Activated CD4-positive, alpha-beta memory T cell treated with anti-CD3 and anti-CD28 coated beads, Interleukin-2, amount 10 ng/mL, durations not matched to agents 7 days and 5 days (primary cell): ENCODE results near the gene TUBA4B. TPM values are rescaled to one million over a fixed set of nuclear protein-coding genes. Genes with fewer than 3 reads are reported as not detected.

Experiments
- CTCF ChIA-PET: fragments of 350-600 bp; sonication (Branson Sonifier 250); formaldehyde crosslinking; loops from one replicate; lab custom pipeline; 2021; ENCODE audit warnings: antibody characterized with exemption, inconsistent platforms; lab: Charles Lee
- POLR2A ChIA-PET: fragments of 350-600 bp; sonication (Branson Sonifier 250); formaldehyde crosslinking; loops from one replicate; lab custom pipeline; 2021; ENCODE audit warnings: antibody characterized with exemption; lab: Charles Lee
- DNase-seq: peaks from one replicate; pipeline ENCODE4 v3.0.0-alpha.2; 2020
- H3K27ac Mint-ChIP-seq: one replicate; pipeline ENCODE4 v1.8.0; 2021; ENCODE audit warnings: mild to moderate bottlenecking, mixed read lengths
- H3K27me3 Mint-ChIP-seq: one replicate; pipeline ENCODE4 v1.8.0; 2021; ENCODE audit warnings: mixed read lengths
- H3K36me3 Mint-ChIP-seq: one replicate; pipeline ENCODE4 v1.8.0; 2021; ENCODE audit warnings: low read depth, mixed read lengths
- H3K4me1 Mint-ChIP-seq: one replicate; pipeline ENCODE4 v1.8.0; 2021; ENCODE audit warnings: mixed read lengths
- H3K4me3 Mint-ChIP-seq: one replicate; pipeline ENCODE4 v1.8.0; 2021; ENCODE audit warnings: mild to moderate bottlenecking, mixed read lengths
- H3K9me3 Mint-ChIP-seq: one replicate; pipeline ENCODE4 v1.8.0; 2021; ENCODE audit warnings: mixed read lengths
- total RNA-seq, 2 experiments: library from RNA; stranded (reverse); gene quantifications; one replicate each; pipeline ENCODE4 v1.2.3, GENCODE V29; 2021

TUBA4B gene
- total RNA-seq, 2 experiments from 2014 or later, result not detected

GRCh38 chr2:219296631-219297391 lies 43.8 kb downstream of the TUBA4B start:
- ChIA-PET POLR2A (interaction anchor here (1.5 to 5.8 kb wide), 2 partner anchors 18 to 44 kb away, joined by 3 to 53 read pairs; partner anchors contain the start of genes DNAJB2, TUBA4A and TUBA4B), CTCF (interaction anchor here (1.3 to 7.9 kb wide), 7 partner anchors 10 to 220 kb away, joined by 4 to 206 read pairs (median 11); partner anchors contain the start of genes CNPPD1, DNAJB2 and NHEJ1)
- no peaks in the 10 kb centered on the region for H3K9me3 Mint-ChIP-seq
- H3K4me1 Mint-ChIP-seq, result peaks cover 22% of the 10 kb centered on the region
- DNase-seq, result no peak
- H3K27me3 Mint-ChIP-seq, result peaks cover 33% of the 10 kb centered on the region
- no peak overlapping the region for H3K27ac Mint-ChIP-seq
- no peak overlapping the region for H3K4me3 Mint-ChIP-seq
- H3K36me3 Mint-ChIP-seq, result no peaks in the 10 kb centered on the region

GRCh38 chr2:219297766-219298456 lies 44.9 kb downstream of the TUBA4B start:
- H3K4me3 Mint-ChIP-seq, result no peak overlapping the region
- no peaks in the 10 kb centered on the region for H3K9me3 Mint-ChIP-seq
- ChIA-PET POLR2A (interaction anchor here (1.5 kb wide), 1 partner anchor 19 kb away, joined by 3 read pairs; the partner anchor contains the start of gene DNAJB2), CTCF (interaction anchor here (1.0 to 4.5 kb wide), 9 partner anchors 11 to 150 kb away, joined by 3 to 26 read pairs (median 4); partner anchors contain the start of genes CNPPD1 and DNAJB2)
- H3K36me3 Mint-ChIP-seq, result no peaks in the 10 kb centered on the region
- DNase-seq, result peak; percentile 14
- no peak overlapping the region for H3K27ac Mint-ChIP-seq
- H3K27me3 Mint-ChIP-seq, result peaks cover 34% of the 10 kb centered on the region
- H3K4me1 Mint-ChIP-seq, result peaks cover 22% of the 10 kb centered on the region

- Mint-ChIP-seq H3K27ac (no peak overlapping the region), H3K36me3 (no peaks in the 10 kb centered on the region), H3K4me3 (no peak overlapping the region), H3K9me3 (no peaks in the 10 kb centered on the region), H3K4me1 (peaks cover 22% of the 10 kb centered on the region), H3K27me3 (peaks cover 41% of the 10 kb centered on the region)
- POLR2A ChIA-PET, result interaction anchor here (1.0 to 1.5 kb wide), 2 partner anchors 20 to 122 kb away, joined by 3 to 4 read pairs; partner anchors contain the start of genes CNPPD1 and DNAJB2
- peak; percentile 88 for DNase-seq
- CTCF ChIA-PET, result interaction anchor here (0.9 to 2.9 kb wide), 12 partner anchors 11 to 151 kb away, joined by 3 to 15 read pairs (median 3); partner anchors contain the start of genes DNAJB2 and SLC23A3
These were observed 45.8 kb downstream of the TUBA4B start for GRCh38 chr2:219298759-219299371.

GRCh38 chr2:219299372-219299760 lies 46.3 kb downstream of the TUBA4B start:
- H3K4me3 Mint-ChIP-seq, result no peak overlapping the region
- H3K4me1 Mint-ChIP-seq, result peaks cover 17% of the 10 kb centered on the region
- ChIA-PET CTCF (interaction anchor here (0.9 to 2.9 kb wide), 13 partner anchors 11 to 240 kb away, joined by 3 to 15 read pairs (median 4); partner anchors contain the start of genes DNAJB2 and SLC23A3), POLR2A (interaction anchor here (0.8 to 1.0 kb wide), 3 partner anchors 123 to 240 kb away, joined by 3 to 4 read pairs (median 3); partner anchors contain the start of gene CNPPD1)
- peak; percentile 15 for DNase-seq
- no peaks in the 10 kb centered on the region for H3K9me3 Mint-ChIP-seq
- no peak overlapping the region for H3K27ac Mint-ChIP-seq
- H3K27me3 Mint-ChIP-seq, result peaks cover 44% of the 10 kb centered on the region
- no peaks in the 10 kb centered on the region for H3K36me3 Mint-ChIP-seq

- Mint-ChIP-seq H3K27ac (no peak overlapping the region), H3K4me1 (peaks cover 14% of the 10 kb centered on the region), H3K36me3 (no peaks in the 10 kb centered on the region), H3K9me3 (no peaks in the 10 kb centered on the region), H3K4me3 (no peak overlapping the region), H3K27me3 (peaks cover 50% of the 10 kb centered on the region)
- POLR2A ChIA-PET, result interaction anchor here (0.8 to 1.3 kb wide), 4 partner anchors 22 to 240 kb away, joined by 3 to 4 read pairs (median 3); partner anchors contain the start of genes CNPPD1 and TUBA4B
- CTCF ChIA-PET, result interaction anchor here (1.0 to 2.5 kb wide), 9 partner anchors 22 to 241 kb away, joined by 3 to 15 read pairs (median 5); partner anchors contain the start of genes DNAJB2, NHEJ1 and SLC23A3
- DNase-seq, result no peak
These were observed 47.0 kb downstream of the TUBA4B start for GRCh38 chr2:219300022-219300421.

GRCh38 chr2:219302412-219302968 lies 49.4 kb downstream of the TUBA4B start:
- Mint-ChIP-seq H3K4me1 (peaks cover 7% of the 10 kb centered on the region), H3K9me3 (no peaks in the 10 kb centered on the region), H3K36me3 (no peaks in the 10 kb centered on the region), H3K4me3 (no peak overlapping the region), H3K27ac (no peak overlapping the region), H3K27me3 (peaks cover 64% of the 10 kb centered on the region)
- CTCF ChIA-PET, result interaction anchor here (1.1 to 3.0 kb wide), 3 partner anchors 7 to 12 kb away, joined by 3 to 12 read pairs (median 3); no protein-coding TSS in a partner anchor
- no peak for DNase-seq
- POLR2A ChIA-PET, result interaction anchor here (0.6 kb wide), 1 partner anchor 50 kb away, joined by 3 read pairs; the partner anchor contains the start of gene TUBA4B

- no peaks in the 10 kb centered on the region for H3K9me3 Mint-ChIP-seq
- no peak for DNase-seq
- ChIA-PET CTCF (interaction anchor here (3.0 kb wide), 1 partner anchor 9 kb away, joined by 12 read pairs; no protein-coding TSS in a partner anchor), POLR2A (no interaction called here)
- H3K36me3 Mint-ChIP-seq, result no peaks in the 10 kb centered on the region
- peaks cover under 1% of the 10 kb centered on the region for H3K4me1 Mint-ChIP-seq
- H3K4me3 Mint-ChIP-seq, result no peak overlapping the region
- peaks cover 71% of the 10 kb centered on the region for H3K27me3 Mint-ChIP-seq
- H3K27ac Mint-ChIP-seq, result no peak overlapping the region
These were observed 51.2 kb downstream of the TUBA4B start for GRCh38 chr2:219304223-219304622.

- H3K27ac Mint-ChIP-seq, result no peak overlapping the region
- H3K9me3 Mint-ChIP-seq, result no peaks in the 10 kb centered on the region
- CTCF ChIA-PET, result interaction anchor here (1.0 kb wide), 1 partner anchor 11 kb away, joined by 3 read pairs; no protein-coding TSS in a partner anchor
- no peak for DNase-seq
- no peaks in the 10 kb centered on the region for H3K4me1 Mint-ChIP-seq
- POLR2A ChIA-PET, result no interaction called here
- no peaks in the 10 kb centered on the region for H3K36me3 Mint-ChIP-seq
- H3K4me3 Mint-ChIP-seq, result no peak overlapping the region
- H3K27me3 Mint-ChIP-seq, result peaks cover 74% of the 10 kb centered on the region
These were observed 53.0 kb downstream of the TUBA4B start for GRCh38 chr2:219306047-219306446.

GRCh38 chr2:219308142-219309101 lies 55.4 kb downstream of the TUBA4B start:
- H3K27ac Mint-ChIP-seq, result no peak overlapping the region
- CTCF ChIA-PET, result interaction anchor here (1.4 to 2.2 kb wide), 2 partner anchors 13 kb away, joined by 4 to 9 read pairs; no protein-coding TSS in a partner anchor
- no peaks in the 10 kb centered on the region for H3K9me3 Mint-ChIP-seq

GRCh38 chr2:219309278-219309677 lies 56.2 kb downstream of the TUBA4B start, which contains the start of gene PTPRN:
PTPRN (minus strand) TSS chr2:219309401; CDS start chr2:219309332, 69 bp downstream.
- no peaks in the 10 kb centered on the region for H3K36me3 Mint-ChIP-seq
- DNase-seq, result no peak
- no peaks in the 10 kb centered on the region for H3K4me1 Mint-ChIP-seq
- H3K27me3 Mint-ChIP-seq, result peaks cover 57% of the 10 kb centered on the region
- H3K4me3 Mint-ChIP-seq, result no peak within 1 kb of the TSS
- ChIA-PET CTCF (interaction anchor here (1.2 to 2.2 kb wide), 2 partner anchors 14 to 314 kb away, joined by 3 to 9 read pairs; no protein-coding TSS in a partner anchor), POLR2A (no interaction called here)
- no peaks in the 10 kb centered on the region for H3K9me3 Mint-ChIP-seq
- no peak within 1 kb of the TSS for H3K27ac Mint-ChIP-seq

More at GRCh38 chr2:219308142-219309101, 55.4 kb downstream of the TUBA4B start:
- Mint-ChIP-seq H3K4me1 (no peaks in the 10 kb centered on the region), H3K4me3 (no peak overlapping the region), H3K27me3 (peaks cover 60% of the 10 kb centered on the region), H3K36me3 (no peaks in the 10 kb centered on the region)
- DNase-seq, result peak; percentile 74
- POLR2A ChIA-PET, result interaction anchor here (1.0 kb wide), 1 partner anchor 13 kb away, joined by 3 read pairs; no protein-coding TSS in a partner anchor
